WERI-Rb-1 (cell line): ENCODE results near the gene LAMA5.
A peak's percentile ranks its signal among the peaks of the same experiment; 100 is the strongest.

Source experiments
- DNase-seq: peaks from one replicate; pipeline ENCODE4 v3.0.0-alpha.2; 2020
- H3K27ac ChIP-seq: fragments of 250-450 bp; sonication (Bioruptor Pico); 2 replicates; pipeline ENCODE4 v1.5.1; 2020; ENCODE audit warnings: mild to moderate bottlenecking, moderate library complexity
- H3K27me3 ChIP-seq: fragments of 250-450 bp; sonication (Bioruptor Pico); 2 replicates; pipeline ENCODE4 v1.5.1; 2021; ENCODE audit warnings: mild to moderate bottlenecking, low read depth, moderate library complexity; ENCODE audit not compliant: insufficient read depth, severe bottlenecking
- H3K36me3 ChIP-seq: fragments of 250-450 bp; sonication (Bioruptor Pico); 2 replicates; pipeline ENCODE4 v1.5.1; 2020; ENCODE audit warnings: mild to moderate bottlenecking, moderate library complexity
- H3K4me3 ChIP-seq: 2 replicates; pipeline ENCODE4 v1.5.1; 2011; ENCODE audit warnings: low read depth, mild to moderate bottlenecking, control low read depth, low read length
- H3K9me3 ChIP-seq: fragments of 250-450 bp; sonication (Bioruptor Pico); 2 replicates; pipeline ENCODE4 v1.5.1; 2021; ENCODE audit warnings: mild to moderate bottlenecking, moderate library complexity; ENCODE audit not compliant: severe bottlenecking
- TF ChIP-seq, protein P1 (sequence below): IDR thresholded peaks from 2 replicates; pipeline ENCODE4 v1.5.1; 2011; ENCODE audit warnings: low read depth, mild to moderate bottlenecking, control low read depth, inconsistent platforms, low read length

Gene LAMA5

GRCh38 chr20:62347151-62347404, 20.0 kb downstream of the LAMA5 start:
- no peak overlapping the region for H3K4me3 ChIP-seq
- H3K27me3 ChIP-seq: no peaks in the 10 kb centered on the region
- H3K27ac ChIP-seq: no peak overlapping the region
- DNase-seq: no peak
- H3K36me3 ChIP-seq: peaks cover 78% of the 10 kb centered on the region
- H3K9me3 ChIP-seq: peaks cover 3% of the 10 kb centered on the region
- TF ChIP-seq, protein P1, sequence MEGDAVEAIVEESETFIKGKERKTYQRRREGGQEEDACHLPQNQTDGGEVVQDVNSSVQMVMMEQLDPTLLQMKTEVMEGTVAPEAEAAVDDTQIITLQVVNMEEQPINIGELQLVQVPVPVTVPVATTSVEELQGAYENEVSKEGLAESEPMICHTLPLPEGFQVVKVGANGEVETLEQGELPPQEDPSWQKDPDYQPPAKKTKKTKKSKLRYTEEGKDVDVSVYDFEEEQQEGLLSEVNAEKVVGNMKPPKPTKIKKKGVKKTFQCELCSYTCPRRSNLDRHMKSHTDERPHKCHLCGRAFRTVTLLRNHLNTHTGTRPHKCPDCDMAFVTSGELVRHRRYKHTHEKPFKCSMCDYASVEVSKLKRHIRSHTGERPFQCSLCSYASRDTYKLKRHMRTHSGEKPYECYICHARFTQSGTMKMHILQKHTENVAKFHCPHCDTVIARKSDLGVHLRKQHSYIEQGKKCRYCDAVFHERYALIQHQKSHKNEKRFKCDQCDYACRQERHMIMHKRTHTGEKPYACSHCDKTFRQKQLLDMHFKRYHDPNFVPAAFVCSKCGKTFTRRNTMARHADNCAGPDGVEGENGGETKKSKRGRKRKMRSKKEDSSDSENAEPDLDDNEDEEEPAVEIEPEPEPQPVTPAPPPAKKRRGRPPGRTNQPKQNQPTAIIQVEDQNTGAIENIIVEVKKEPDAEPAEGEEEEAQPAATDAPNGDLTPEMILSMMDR: no peak

DNA sequence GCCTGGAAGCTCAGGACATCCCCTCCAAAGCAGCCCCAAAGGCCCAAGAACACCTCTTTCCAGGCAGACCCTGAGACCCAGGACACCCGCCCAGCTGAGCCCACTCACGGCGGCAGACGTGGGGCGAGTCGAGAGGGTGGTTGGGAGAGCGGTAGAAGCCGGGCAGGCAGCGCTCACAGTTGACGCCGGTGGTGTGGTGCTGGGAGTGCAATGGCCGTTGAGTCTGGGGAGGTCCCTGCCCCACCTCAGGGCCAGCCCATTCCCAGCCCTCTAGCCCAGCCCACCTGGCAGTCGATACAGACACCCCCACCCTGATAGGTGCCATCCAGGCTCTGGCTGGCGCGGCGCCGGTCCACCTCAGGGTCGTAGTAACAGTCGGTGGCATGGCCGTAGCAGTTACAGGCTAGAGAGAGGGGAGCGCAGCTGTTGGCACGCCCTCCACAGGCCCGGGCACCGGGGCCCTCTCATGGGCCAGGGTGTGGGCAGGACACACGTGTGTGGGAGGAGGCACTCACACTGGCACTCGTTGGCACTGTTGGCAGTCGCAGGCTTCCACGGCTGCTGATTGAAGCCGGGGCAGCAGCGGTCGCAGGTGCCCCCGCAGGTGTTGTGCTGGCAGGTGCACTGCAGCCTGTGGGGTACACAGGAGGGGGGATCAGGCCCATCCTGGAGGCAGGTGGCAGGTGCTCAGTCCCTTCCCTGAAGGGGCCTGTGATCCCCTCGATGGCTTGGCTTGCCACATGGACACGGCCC, 20.5 kb downstream of the LAMA5 start:
- peaks cover 3% of the 10 kb centered on the region for H3K9me3 ChIP-seq
- TF ChIP-seq, protein P1: no peak
- H3K27me3 ChIP-seq: no peaks in the 10 kb centered on the region
- peak overlapping the region; percentile 37; the same call in 1 of the 2 replicates for H3K27ac ChIP-seq
- no peak for DNase-seq
- H3K36me3 ChIP-seq: peaks cover 76% of the 10 kb centered on the region
- no peak overlapping the region for H3K4me3 ChIP-seq

- peaks cover 74% of the 10 kb centered on the region for H3K36me3 ChIP-seq
- H3K9me3 ChIP-seq: peaks cover 3% of the 10 kb centered on the region
- H3K4me3 ChIP-seq: no peak overlapping the region
- TF ChIP-seq, protein P1: 0 out of 2 replicates have a peak, but pooled peaks have one; percentile 17
- DNase-seq: peak; percentile 40
- H3K27me3 ChIP-seq: no peaks in the 10 kb centered on the region
- peak overlapping the region; percentile 37 for H3K27ac ChIP-seq
Observed at GRCh38 chr20:62345681-62346370, 21.3 kb downstream of the LAMA5 start.

DNA sequence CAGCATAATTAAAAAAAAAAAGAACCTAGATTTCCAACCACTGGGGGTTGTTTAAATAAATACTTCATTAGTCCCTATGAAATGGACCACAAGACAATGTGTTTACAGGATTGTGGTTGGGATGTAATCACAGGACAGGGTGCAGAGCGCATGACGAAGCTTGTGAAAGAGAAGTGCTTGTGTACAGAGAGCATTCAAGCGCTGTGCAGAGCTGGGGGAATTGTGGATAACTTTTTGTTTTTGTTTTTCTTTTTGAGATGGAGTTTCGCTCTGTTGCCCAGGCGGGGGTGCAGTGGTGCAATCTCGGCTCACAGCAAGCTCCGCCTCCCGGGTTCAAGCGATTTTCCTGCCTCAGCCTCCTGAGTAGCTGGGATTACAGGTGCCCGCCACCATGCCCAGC, 22.3 kb downstream of the LAMA5 start:
- TF ChIP-seq, protein P1: no peak
- H3K36me3 ChIP-seq: peaks cover 72% of the 10 kb centered on the region
- peaks cover 3% of the 10 kb centered on the region for H3K9me3 ChIP-seq
- H3K4me3 ChIP-seq: no peak overlapping the region
- no peak overlapping the region for H3K27ac ChIP-seq
- DNase-seq: no peak
- no peaks in the 10 kb centered on the region for H3K27me3 ChIP-seq

DNA sequence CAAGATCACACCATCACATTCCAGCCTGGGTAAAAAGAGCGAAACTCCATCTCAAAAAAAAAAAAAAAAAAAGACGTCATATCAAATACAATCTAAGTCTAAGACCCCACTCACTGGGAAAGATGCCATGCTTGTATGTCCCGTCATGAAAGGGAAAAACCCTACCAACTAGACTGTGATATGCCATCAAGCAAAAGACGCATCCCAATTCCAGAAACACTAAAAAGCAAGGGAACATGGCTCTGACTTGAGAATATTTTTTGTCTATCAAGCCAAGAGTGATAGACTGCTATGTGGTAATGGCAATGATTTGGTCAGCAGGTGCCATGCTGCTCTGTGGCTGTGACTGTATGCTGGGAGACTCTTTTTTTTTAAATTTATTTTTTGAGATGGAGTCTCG, 23.0 kb downstream of the LAMA5 start:
- peaks cover 3% of the 10 kb centered on the region for H3K9me3 ChIP-seq
- TF ChIP-seq, protein P1: no peak
- no peaks in the 10 kb centered on the region for H3K27me3 ChIP-seq
- no peak for DNase-seq
- no peak overlapping the region for H3K27ac ChIP-seq
- H3K4me3 ChIP-seq: no peak overlapping the region
- peaks cover 77% of the 10 kb centered on the region for H3K36me3 ChIP-seq
